K562 (cell line): ENCODE measurements around the gene TMEM203. TPM values are rescaled to one million over a fixed set of nuclear protein-coding genes. Genes with fewer than 3 reads are reported as not detected.

ENCODE experiments used
- ATAC-seq: fragments of 200-7000 bp; cut with Tn5 transposase; 3 replicates; pipeline ENCODE4 v1.9.1; 2020; ENCODE audit warnings: moderate library complexity
- BruUV-seq: library from RNA; stranded (reverse); fragments of 400-500 nt; replicated peaks from 2 replicates; lab custom pipeline; 2021; lab: Mats Ljungman, UMichigan
- CTCF ChIA-PET: fragments of 300-600 bp; formaldehyde crosslinking; extraction: SDS; loops from one replicate; lab custom pipeline; 2021; ENCODE audit warnings: low intra/inter-chr PET ratio; lab: Yijun Ruan, JAX
- POLR2A ChIA-PET: fragments of 300-600, 350-650 bp; sonication (Branson Sonifier 250); formaldehyde crosslinking; extraction: SDS; loops from one replicate; lab custom pipeline; 2021; ENCODE audit warnings: antibody characterized with exemption, inconsistent platforms; lab: Yijun Ruan, JAX
- DNase-seq, 4 experiments: peaks; one replicate each; pipeline versions ENCODE4 v3.0.0 to v3.0.0-alpha.2; 2011 to 2018; ENCODE audit warnings: low spot score in 3 of 4, mixed read lengths in 3 of 4; ENCODE audit errors: extremely low read depth in 1 of 4
- FAIRE-seq: peaks from 2 replicates; lab custom pipeline; 2011; peaks lifted over from hg19 to GRCh38; lab: Jason Lieb, UNC
- H2AFZ ChIP-seq: 2 replicates; pipeline ENCODE4 v1.6.0; 2011; ENCODE audit warnings: low read depth, low read length, control low read depth, inconsistent platforms
- H3K27ac ChIP-seq: fragments of 200-600 bp; 3 replicates; pipeline ENCODE4 v1.8.0; 2011; ENCODE audit warnings: low read depth, mild to moderate bottlenecking, control low read depth, inconsistent platforms, low read length, moderate library complexity, mixed read lengths; ENCODE audit errors: extremely low read depth
- H3K27me3 ChIP-seq, 2 experiments: fragments of 300-600 bp in 1 of 2; 2 replicates in 1 of 2; 3 replicates in 1 of 2; pipeline versions ENCODE4 v1.6.0 to v1.8.0; 2011; ENCODE audit warnings: inconsistent platforms in 2 of 2, low read length in 2 of 2, mild to moderate bottlenecking in 1 of 2, mixed read lengths in 1 of 2, moderate library complexity in 1 of 2; ENCODE audit not compliant: control insufficient read depth in 2 of 2, insufficient read depth in 2 of 2
- H3K36me3 ChIP-seq: fragments of 300-600 bp; 3 replicates; pipeline ENCODE4 v1.8.0; 2011; ENCODE audit warnings: mild to moderate bottlenecking, low read length, inconsistent platforms; ENCODE audit not compliant: control insufficient read depth, insufficient read depth
- H3K4me1 ChIP-seq, 2 experiments: fragments of 200-600 bp in 1 of 2; replicated peaks in 1 of 2; 2 replicates in 1 of 2; 3 replicates in 1 of 2; pipeline versions ENCODE4 v1.5.1 to v1.8.0; 2011; ENCODE audit warnings: inconsistent platforms in 2 of 2, low read length in 2 of 2, mild to moderate bottlenecking in 1 of 2, mixed read lengths in 1 of 2, moderate library complexity in 1 of 2; ENCODE audit not compliant: control insufficient read depth in 2 of 2, insufficient read depth in 2 of 2
- H3K4me2 ChIP-seq: 2 replicates; pipeline ENCODE4 v1.6.1; 2011; ENCODE audit warnings: low read length, control low read depth, inconsistent platforms, mixed read lengths; ENCODE audit not compliant: insufficient read depth
- H3K4me3 ChIP-seq: fragments of 200-600 bp; sonication (generic), shearing (Covaris generic); 2 replicates; pipeline ENCODE4 v1.5.1; 2016; ENCODE audit warnings: control low read depth, inconsistent platforms
- H3K79me2 ChIP-seq: fragments of 200-600 bp; 3 replicates; pipeline ENCODE4 v1.8.0; 2011; ENCODE audit warnings: low read length, inconsistent platforms; ENCODE audit not compliant: control insufficient read depth, insufficient read depth
- H3K9ac ChIP-seq, 2 experiments: 2 replicates each; pipeline versions ENCODE4 v1.6.0 to v1.6.1; 2011; ENCODE audit warnings: low read depth in 2 of 2, low read length in 2 of 2, control low read depth in 1 of 2, inconsistent platforms in 1 of 2, mild to moderate bottlenecking in 1 of 2, mixed read lengths in 1 of 2; ENCODE audit not compliant: insufficient read depth in 1 of 2
- H3K9me1 ChIP-seq: one replicate; pipeline ENCODE4 v1.6.0; 2011; ENCODE audit warnings: inconsistent platforms, mild to moderate bottlenecking, low read length, moderate library complexity; ENCODE audit not compliant: control insufficient read depth, insufficient read depth
- H3K9me3 ChIP-seq: replicated peaks from 2 replicates; pipeline ENCODE4 v1.5.1; 2011; ENCODE audit warnings: low read depth, low read length, inconsistent platforms; ENCODE audit not compliant: control insufficient read depth, insufficient read depth
- H4K20me1 ChIP-seq: replicated peaks from 2 replicates; pipeline ENCODE4 v1.6.1; 2011; ENCODE audit warnings: low read length, inconsistent platforms, mixed read lengths; ENCODE audit not compliant: control insufficient read depth, insufficient read depth
- BRD9 ChIP-seq: fragments of 450-650 bp; IDR thresholded peaks from 2 replicates; pipeline ENCODE4 v1.6.1; 2018; ENCODE audit warnings: low read depth; ENCODE audit not compliant: partially characterized antibody
- CBX3 ChIP-seq, 2 experiments: IDR thresholded peaks; 1 replicate in 1 of 2; 2 replicates in 1 of 2; pipeline ENCODE4 v1.6.1; 2012; ENCODE audit warnings: inconsistent platforms in 2 of 2, low read length in 2 of 2, borderline replicate concordance in 1 of 2, control low read depth in 1 of 2
- ESRRA ChIP-seq: fragments of 450-650 bp; IDR thresholded peaks from 2 replicates; pipeline ENCODE4 v1.6.1; 2014; ENCODE audit warnings: low read depth, mild to moderate bottlenecking, moderate library complexity, borderline replicate concordance
- NFE2 ChIP-seq: IDR thresholded peaks from 2 replicates; pipeline ENCODE4 v1.6.1; 2014; ENCODE audit warnings: antibody characterized with exemption, low read depth
- RBFOX2 ChIP-seq: fragments of 200-400 bp; formaldehyde crosslinking; IDR thresholded peaks from 2 replicates; pipeline ENCODE4 v1.6.1; 2017; ENCODE audit warnings: low read depth, mild to moderate bottlenecking, low read length, moderate library complexity
- ZNF134 ChIP-seq: fragments of 250-450 bp; sonication (Bioruptor Pico); conservative IDR thresholded peaks from 2 replicates; pipeline ENCODE4 v1.4.0; 2020
- ZNF76 ChIP-seq: fragments of 250-450 bp; sonication (Bioruptor Pico); IDR thresholded peaks from 2 replicates; pipeline ENCODE4 v1.4.0; 2020; ENCODE audit warnings: mild to moderate bottlenecking, moderate library complexity, borderline replicate concordance
- WGBS: fragments of 100-300 bp; shearing (Covaris generic); methylation state at CpG from one replicate; pipeline ENCODE4 v1.1.6; 2016; ENCODE audit warnings: low coverage, mixed read lengths; ENCODE audit not compliant: insufficient coverage; ENCODE audit errors: missing lambda C conversion rate; 5-methylcytosine and 5-hydroxymethylcytosine counted together
- in situ Hi-C: fragments of 300-500 bp; cut with MboI; formaldehyde crosslinking; loops from 4 replicates; pipeline ENCODE4 v1.15.0; 2018; ENCODE audit warnings: inconsistent platforms, mixed read lengths
- intact Hi-C: fragments of 100-400 bp; cut with micrococcal nuclease; formaldehyde crosslinking; loops from 2 replicates; pipeline ENCODE4 v1.14.2; 2022
- polyA plus RNA-seq, 8 experiments: library from polyadenylated mRNA; depleted of rRNA in 4 of 8; stranded (reverse) in 5 of 8; unstranded in 3 of 8; fragments of >200 nt; fragmentation: Nextera tagmentation in 2 of 8; fragmentation: Illumina TruSeq in 1 of 8; extraction: Ambion mirVana in 2 of 8; extraction: Trizol in 1 of 8; gene quantifications; 2 replicates each; pipeline versions ENCODE4 v1.2.1 to v1.2.3, GENCODE V29; 2011 to 2014; ENCODE audit warnings: inconsistent platforms in 1 of 8, missing spikeins in 1 of 8
- total RNA-seq, 7 experiments: library from RNA; depleted of rRNA in 6 of 7; stranded (reverse); fragments of >200 nt in 6 of 7; fragmentation: Illumina TruSeq in 2 of 7; extraction: Trizol in 2 of 7; gene quantifications; 2 replicates each; pipeline versions ENCODE4 v1.2.1 to v1.2.3, GENCODE V29; 2011 to 2021; ENCODE audit warnings: low replicate concordance in 1 of 7

The TMEM203 gene
- total and polyA plus RNA-seq, 9 of the 15 experiments (the other 6 are each of a cell fraction or from before 2014, with no cell fraction given) = 8.8 to 59.5 (median 37.6) TPM

DNA sequence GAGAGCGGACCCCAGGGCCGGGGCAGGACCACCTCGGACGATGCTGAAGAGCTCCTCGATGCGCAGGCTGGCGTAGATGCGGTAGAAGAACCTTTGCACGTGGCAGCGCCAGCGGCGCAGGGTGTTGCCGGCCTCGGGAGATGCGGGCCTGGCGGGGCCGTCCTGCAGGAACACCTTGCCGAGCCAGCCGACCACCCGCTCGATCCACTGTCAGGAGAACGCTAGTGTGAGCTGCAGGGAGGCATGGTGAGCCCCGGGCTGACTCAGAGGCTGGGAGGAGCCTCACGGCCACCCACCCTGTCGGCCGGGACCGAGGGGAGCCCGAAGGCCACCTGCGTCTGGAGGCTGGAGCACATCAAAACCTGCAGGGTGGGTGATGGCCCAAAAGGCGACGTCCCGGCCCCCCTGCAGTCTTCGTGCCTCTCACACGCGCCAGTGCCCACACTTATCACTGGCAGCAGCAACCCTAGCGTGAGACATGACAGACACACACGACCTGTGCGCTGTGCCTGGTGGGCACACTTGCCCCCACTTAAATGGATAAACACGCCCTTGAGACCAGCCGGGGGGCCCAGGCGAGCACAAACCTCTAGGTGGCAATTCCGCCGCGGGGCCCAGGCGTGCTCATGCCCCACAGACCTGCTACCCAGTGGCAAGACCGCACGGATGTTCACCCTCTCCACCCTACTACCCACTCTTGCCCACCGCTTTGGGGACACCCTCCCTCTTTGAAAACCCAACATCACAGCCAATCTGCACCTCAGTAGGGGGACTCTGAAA lies 20.4 kb downstream of the TMEM203 start:
- in situ Hi-C loops = loop anchor here (5.0 kb wide), 1 partner anchor 42 kb away; the partner anchor contains the start of genes CYSRT1 and RNF224
- TF ChIP-seq ZNF134 (no peak), CBX3 (IDR thresholded peaks at IDR 0.05; ENCODE audit: borderline replicate concordance in 1 of 2, low read length in 2 of 2) (no peak), BRD9 (no peak), ESRRA (no peak), NFE2 (no peak), RBFOX2 (0 out of 2 replicates have a peak, but pooled peaks have one; percentile 15), ZNF76 (no peak)
- ATAC-seq = no peak
- H3K4me1 ChIP-seq = peaks cover 18 to 79% of the 10 kb centered on the region in 2 experiments
- ChIA-PET POLR2A (interaction anchor here (0.5 to 1.0 kb wide), 2 partner anchors 9 to 12 kb away, joined by 3 to 9 read pairs; no protein-coding TSS in a partner anchor), CTCF (no interaction called here)
- H3K79me2 ChIP-seq = peaks cover 36% of the 10 kb centered on the region
- H3K36me3 ChIP-seq = peaks cover 72% of the 10 kb centered on the region; the same call in 2 of the 3 replicates
- H3K9me1 ChIP-seq = no peaks in the 10 kb centered on the region
- no TSS peak for BruUV-seq
- intact Hi-C loops = no loop called here
- WGBS = 93% methylated on average over 39 of the region's 48 CpGs
- peak overlapping the region in 1 of 2 experiments; percentile 41; a peak in 1 of 4 replicates for H3K9ac ChIP-seq
- H2AFZ ChIP-seq = no peak overlapping the region
- no peaks in the 10 kb centered on the region for H3K27me3 ChIP-seq
- no peak overlapping the region for H3K4me3 ChIP-seq
- no peaks in the 10 kb centered on the region for H3K9me3 ChIP-seq
- no peak overlapping the region for H3K4me2 ChIP-seq
- FAIRE-seq = no peak
- no peak for DNase-seq
- H3K27ac ChIP-seq = no peak overlapping the region
- peaks cover 8% of the 10 kb centered on the region for H4K20me1 ChIP-seq
